GM21737 (cell line): ENCODE data around the gene FNDC1.
A peak's percentile ranks its signal among the peaks of the same experiment; 100 is the strongest.

Experiments
- ATAC-seq: cut with Tn5 transposase; IDR thresholded peaks from one replicate; pipeline ENCODE4 v1.9.1; 2021; ENCODE audit warnings: mild to moderate bottlenecking, moderate library complexity; ENCODE audit not compliant: unreplicated experiment

Gene FNDC1

GRCh38 chr6:159157431-159157830 lies 11.8 kb upstream of the FNDC1 start:
- no peak for ATAC-seq

GRCh38 chr6:159161839-159162238 lies 7.4 kb upstream of the FNDC1 start:
- ATAC-seq: no peak

DNA sequence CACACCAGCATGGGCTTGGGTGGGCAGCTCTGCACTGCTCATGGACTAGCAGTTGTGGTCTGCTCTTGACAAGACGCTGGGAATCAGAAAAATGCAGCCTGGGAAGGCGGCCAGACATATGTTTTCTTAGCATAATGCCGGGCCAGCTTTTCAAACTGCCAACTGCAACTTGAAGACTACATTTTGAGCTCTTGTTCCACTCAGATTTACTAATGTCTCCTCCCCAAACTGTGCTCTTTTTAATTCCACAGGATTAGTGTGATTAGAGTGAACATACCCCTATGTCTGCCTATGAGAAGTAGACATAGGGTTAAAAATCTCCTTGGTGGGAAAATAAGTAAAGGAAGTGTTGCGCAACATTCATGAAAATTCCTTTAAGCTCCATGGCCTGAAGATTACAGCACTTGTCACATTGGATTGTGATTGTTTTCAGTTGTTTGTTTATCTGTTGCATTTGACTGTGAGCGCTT lies 5.3 kb upstream of the FNDC1 start:
- ATAC-seq: no peak

- no peak for ATAC-seq
Observed at GRCh38 chr6:159168536-159169192, 536 bp upstream of the FNDC1 start.

DNA sequence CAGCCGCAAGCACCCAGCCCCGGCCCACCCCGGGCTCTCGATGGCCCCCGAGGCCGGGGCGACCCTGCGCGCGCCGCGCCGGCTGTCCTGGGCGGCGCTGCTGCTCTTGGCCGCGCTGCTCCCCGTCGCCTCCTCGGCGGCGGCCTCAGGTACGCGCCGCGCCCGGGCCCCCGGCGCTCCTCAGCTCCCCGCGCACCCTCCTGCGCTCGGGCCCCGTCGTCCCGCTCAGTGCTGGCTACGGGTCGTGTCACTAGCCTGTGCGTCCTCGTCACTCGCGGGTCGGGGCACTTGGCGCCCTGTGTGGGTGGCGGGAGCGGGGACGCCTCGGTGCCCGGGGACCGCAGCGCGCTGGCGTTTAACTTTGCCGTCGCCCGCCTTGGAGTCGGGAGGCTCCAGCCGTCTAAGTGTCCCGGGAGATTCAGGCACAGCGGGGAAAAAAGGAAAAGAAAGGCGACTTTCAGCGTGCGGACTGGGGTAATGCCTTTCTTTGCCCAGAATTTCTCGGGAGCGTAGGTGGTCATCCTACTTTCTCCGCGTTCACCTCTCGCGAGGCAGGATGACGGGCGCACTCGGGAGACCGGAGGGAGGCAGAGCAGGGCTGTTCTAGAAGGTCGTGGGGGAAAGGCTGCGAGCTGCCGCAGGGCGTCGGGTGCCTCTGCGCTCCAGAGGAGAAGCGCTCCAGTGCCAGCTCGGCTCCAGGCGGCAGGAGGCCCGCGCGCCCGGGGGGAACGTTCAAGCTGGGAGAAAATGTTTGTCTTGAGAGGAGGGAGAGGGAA lies 545 bp downstream of the FNDC1 start:
- no peak for ATAC-seq

DNA sequence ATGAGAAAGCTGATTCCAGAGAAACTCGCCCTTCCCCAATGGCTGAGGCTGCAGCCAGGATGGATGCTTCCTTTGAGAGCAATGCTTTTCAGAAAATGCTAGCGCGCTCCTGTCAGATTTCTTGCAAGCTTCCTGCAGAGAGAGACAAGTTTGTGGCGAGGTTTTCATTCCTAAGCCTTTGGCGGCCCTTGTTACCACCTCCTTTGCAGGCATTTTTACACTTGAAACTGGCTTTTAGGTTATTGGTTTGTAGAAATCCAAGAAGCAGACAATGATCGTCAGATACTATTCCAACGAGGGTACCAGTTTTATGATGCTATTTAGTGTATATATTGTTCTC lies 1.1 kb downstream of the FNDC1 start:
- no peak for ATAC-seq

DNA sequence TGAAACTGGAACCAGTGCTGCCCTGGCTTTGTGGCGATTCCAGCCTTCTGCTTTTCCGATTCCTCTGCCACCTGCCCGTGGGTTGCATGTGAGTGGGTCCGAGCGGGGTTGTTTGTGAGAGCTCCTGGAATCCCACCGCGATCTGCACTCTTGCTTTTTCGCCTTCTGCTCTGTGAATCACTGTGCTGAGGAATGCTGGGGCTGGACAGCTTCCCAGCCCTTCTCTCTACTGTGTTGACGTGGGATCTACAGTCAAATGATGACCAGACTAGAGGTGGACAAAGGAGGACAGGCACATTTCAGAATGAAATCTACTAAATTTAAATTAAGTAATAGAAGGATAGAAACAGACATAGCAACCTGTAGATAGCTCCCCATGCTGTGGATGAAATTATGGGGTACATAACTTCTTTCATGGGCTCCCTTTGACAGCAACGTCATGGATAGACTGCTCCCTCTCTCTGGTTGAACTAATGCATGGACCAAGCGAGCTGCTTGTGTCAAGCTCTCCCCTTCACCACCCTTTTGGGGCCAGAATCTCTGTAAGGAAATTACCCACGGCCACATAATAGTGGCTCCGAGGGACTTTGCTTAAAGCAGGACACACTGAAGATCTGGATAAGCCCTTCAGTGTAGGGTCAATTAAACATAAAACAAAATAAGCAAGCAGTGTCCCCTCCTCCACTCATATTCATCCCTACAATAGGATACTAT lies 2.0 kb downstream of the FNDC1 start:
- ATAC-seq: no peak

DNA sequence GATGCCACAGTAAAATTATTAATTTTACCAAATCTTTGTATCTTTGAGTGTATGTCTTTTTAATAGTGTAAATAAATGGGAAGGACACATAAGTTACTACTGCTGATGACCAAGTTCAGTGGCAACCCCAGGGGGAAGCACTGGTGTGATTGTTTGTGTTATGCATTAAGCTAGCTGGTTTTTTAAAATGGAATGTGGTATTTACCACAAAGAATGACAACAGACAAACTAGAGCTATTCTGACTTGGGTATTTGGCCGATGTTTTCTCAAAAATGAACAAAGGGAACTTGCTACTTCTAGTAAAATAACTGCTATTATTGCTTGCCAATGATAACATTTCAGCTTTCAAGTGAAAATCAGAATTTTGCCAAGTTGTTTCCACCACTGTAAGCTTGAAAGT lies 2.9 kb downstream of the FNDC1 start:
- ATAC-seq: no peak

DNA sequence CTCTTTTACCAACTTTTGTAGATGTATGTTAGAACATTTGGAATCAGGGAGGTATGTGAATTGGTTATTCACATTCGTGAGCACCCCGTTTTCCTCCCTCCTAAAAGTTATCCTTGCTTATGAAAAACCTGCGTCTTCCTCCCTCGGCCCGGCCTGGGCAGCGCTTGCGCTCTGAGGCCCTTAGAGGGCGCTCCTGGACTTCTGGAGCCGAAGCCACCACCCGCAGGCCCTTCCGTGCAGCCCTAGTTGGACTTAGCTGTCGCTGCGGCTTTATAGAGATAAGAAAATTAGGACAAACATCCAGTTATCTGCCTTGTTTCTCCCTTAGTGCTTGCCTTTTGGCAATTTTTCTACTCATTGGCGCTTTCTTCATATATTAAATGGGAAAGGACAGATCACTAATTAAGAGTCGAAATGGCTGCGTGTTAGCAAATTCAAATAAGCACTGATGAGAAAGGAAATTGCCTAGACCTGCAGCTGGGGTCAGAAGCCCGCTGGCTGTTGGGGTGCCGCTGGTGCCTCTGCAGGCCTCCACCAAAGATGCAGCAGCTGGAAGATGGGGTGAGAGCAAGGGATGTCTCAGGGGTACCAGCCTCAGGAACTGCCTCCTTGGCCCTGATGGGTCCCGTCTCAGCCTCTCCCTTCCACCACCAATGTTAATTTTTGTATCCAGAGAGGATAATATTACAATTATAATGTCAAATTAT lies 5.2 kb downstream of the FNDC1 start:
- ATAC-seq: peak; percentile 76

DNA sequence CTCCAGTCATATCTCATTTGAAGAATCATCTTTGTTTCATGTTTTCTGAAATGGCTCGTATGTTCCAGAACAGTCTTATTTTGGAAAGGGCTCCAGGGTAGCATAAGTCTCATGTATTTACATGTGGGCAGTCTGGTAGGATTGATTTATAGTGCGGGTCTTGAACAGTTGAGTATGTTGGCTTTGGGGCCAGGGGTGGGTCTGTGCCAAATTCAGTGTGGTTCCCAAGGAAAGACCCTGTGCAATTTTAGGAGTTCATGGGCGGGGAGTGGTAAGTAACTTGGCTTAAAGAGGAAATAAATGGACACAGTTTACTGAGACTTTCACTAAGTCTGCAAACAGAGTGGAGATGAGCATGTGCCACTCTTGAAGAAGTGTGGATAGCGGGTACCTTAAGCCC lies 7.7 kb downstream of the FNDC1 start:
- ATAC-seq: no peak

DNA sequence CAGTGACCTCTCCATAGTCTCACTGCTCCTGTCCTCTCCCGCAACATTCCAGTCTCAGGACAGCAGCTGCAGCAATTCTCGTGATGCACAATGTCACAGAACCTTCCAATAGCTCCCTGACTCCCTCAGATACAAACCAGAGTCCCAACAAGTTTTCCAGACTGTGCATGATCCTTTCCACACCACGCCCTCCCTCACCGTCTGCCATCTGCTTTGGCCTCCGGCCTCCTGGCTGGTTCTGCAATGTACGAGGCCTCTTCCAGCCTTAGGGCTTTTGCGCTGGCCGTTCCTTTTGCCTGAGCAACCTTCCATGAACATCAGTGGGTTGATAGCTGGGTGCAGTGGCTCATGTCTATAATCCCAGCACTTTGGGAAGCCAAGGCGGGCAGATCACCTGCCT lies 9.6 kb downstream of the FNDC1 start:
- no peak for ATAC-seq

DNA sequence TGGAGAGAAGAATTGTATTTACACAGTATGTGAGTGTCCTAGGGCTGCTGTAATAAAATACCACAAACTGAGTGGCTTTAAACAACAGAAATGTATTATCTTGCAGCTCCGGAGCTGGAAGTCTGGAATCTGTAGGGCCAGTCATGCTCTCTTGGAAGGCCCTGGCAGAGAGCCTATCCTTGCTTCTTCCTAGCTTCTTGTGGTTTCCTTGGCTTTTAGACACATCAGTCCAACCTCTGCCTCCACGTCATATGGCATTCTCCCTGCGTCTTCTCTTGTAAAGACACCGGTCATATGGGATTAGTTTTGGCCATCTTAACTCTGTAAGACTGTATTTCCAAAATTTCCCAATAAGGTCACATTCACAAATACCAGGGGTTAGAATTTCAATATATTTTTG lies 10.8 kb downstream of the FNDC1 start:
- ATAC-seq: no peak

DNA sequence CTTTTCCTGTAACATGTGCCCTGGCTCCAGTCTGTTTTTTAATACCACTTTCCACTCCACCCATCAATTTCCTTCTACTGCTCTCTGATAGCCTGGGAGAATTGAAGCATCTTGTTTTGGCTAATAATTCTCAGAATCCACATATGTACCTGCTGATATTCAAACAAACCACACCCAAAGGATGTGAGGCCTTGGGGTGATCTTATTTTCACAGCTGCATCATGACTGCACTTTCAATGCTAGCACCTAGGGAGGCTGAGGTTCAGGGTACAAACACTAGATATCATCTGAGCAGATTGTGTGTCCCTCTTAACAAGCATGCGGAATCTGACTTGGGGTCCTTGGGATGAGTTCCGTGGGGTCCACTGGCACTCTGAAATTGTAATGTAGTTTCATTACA lies 12.7 kb downstream of the FNDC1 start:
- ATAC-seq: no peak

DNA sequence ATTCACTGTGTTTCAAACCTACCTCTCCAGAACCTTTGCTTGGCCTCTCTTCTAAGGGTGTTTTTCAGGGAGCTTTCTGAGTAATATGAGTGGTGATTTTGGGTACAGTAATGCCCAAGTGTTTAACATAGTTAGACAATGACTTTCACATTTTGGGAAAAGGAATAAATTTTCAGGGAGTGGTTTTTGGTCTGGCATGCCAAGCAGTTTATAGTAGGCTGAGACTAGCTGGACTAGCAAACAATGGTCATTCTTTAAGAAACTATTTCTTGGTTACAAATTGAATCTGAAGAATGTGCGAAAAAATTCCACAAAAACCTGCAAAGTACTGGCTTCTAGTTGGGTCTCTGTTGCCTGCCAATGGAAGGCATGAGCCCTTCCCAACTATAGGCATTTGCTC lies 15.4 kb downstream of the FNDC1 start:
- no peak for ATAC-seq

GRCh38 chr6:159190460-159190859 lies 21.3 kb downstream of the FNDC1 start:
- no peak for ATAC-seq

- ATAC-seq: no peak
Observed at GRCh38 chr6:159193923-159194322, 24.7 kb downstream of the FNDC1 start.

- no peak for ATAC-seq
Observed at GRCh38 chr6:159194421-159194820, 25.2 kb downstream of the FNDC1 start.

DNA sequence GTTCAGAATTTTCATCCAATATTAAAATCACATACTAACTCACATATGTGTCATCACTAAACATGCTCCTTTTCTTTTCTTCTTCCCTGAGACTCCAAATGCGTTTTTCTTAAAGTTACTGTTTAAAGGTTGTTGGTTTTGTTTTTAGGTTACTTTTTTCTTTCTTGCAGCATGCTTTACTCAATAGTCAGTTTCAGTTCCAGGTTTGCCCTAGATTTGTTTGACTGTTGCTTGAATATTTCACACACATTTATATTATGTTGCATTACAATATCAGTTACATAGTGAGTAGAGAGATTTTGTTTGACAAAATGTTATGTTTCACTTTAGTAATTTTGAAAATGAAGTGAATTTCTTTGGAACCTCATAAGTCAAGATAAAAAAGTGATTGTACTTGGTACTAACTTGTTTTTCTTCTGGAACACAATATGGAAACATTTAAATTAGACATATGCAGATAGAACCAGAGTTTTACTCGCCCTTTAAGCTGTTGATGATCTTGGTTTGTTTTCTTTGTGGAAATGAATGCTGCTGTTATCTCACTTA lies 27.3 kb downstream of the FNDC1 start:
- no peak for ATAC-seq

DNA sequence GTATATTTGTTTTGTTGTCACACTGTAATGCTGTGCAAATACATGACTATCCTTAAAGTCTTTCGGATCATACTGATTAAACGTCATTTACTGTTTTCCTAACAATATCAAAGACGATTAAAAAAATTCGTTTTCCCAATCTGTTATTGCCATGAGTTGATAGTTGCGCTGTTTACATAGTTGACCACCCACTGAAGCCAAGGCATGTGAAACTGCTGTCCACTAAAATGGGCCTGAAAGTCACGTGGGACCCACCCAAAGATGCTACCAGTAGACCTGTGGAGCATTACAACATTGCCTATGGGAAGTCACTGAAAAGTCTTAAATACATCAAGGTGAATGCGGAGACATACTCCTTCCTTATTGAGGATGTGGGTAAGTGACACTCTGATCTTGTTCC lies 28.1 kb downstream of the FNDC1 start:
- no peak for ATAC-seq

DNA sequence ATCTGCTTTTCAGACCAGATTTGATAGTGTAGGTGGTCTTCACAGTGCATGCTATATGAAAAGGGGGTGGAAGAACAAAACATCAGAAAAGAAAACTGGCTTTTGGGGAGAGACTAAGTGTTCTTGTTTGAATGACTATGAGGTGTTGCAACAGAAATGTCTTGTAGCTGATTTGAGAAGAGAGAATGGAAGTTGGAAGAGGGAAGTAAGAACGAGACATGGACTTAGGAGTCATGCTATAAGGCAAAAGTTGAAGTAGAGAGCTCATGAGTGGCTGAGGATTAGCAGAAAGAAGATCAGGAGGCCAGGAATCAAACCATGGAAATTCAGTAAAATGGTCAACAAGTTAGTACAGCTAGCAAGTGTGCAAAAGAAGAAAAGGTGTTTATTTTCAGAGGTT lies 32.1 kb downstream of the FNDC1 start:
- no peak for ATAC-seq

DNA sequence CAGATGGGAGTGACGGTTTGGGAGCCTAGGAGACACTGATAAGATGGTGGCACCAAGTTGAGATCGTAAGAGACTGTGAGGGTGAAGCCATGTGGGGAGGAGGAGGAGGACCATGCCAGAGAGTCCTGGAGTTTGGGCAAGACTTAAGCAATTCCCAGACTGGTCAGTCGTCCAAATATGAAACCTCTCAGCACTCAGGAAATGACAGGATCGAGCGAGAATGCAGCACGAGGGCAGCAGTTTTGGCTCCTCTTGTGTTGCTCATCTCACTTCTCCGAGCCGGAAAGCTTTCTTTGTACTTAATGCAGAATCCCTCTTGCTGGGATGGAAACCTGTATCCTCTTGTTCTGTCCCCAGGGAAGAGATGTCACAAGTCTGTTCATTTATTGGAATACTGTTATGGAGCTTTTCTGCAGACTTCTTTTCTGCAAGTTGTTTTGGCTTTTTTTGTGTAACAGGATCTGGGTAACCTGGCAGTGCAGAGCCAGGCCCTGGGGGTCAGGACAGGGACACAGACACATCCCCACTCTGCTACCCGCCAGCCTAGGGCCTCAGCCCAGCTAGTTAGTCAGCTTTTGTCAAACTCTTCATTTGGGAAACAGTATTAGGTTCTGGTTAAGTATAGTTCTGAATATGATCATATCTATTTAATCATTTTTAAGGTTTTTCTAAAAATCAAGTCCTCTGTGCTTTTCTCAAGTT lies 34.3 kb downstream of the FNDC1 start:
- ATAC-seq: no peak
